RWPE1 (cell line): ENCODE data around the gene HBB.

ENCODE experiments used
- CTCF ChIA-PET: fragments of 350-600 bp; sonication (Branson Sonifier 250); formaldehyde crosslinking; extraction: SDS; loops from one replicate; lab custom pipeline; 2021; lab: Yijun Ruan, JAX
- POLR2A ChIA-PET: fragments of 400-600 bp; formaldehyde crosslinking; extraction: SDS; loops from one replicate; lab custom pipeline; 2020; ENCODE audit warnings: antibody characterized with exemption; ENCODE audit not compliant: low non-redundant PET; lab: Yijun Ruan, JAX
- DNase-seq: peaks from one replicate; pipeline ENCODE4 v3.0.0; 2012; ENCODE audit warnings: low spot score
- H3K27ac ChIP-seq: fragments of 450-650 bp; 2 replicates; pipeline ENCODE4 v1.5.1; 2017
- TF ChIP-seq, protein P1 (sequence below): fragments of 450-650 bp; conservative IDR thresholded peaks from 2 replicates; pipeline ENCODE4 v1.5.1; 2017; ENCODE audit warnings: low read depth, mild to moderate bottlenecking

Gene HBB

DNA sequence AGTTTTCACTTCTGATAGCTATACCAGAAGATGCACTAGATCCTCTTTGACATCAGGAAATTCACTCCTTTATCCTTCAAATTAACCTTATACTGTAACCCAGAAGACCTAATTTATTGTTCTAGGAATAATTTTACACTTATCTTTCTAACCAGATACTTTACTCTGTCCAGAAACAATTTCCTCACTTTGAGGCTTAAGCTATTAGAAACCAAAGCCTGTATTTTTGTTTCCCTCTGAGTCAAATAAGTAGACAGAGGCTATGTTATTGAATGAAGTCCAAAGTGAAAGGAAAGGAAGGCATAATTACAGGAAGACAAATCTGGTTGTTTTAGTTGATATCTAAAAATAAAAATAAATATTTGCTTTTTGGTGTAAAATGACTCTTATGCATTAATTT is 28.6 kb downstream of the HBB start:
- TF ChIP-seq, protein P1, sequence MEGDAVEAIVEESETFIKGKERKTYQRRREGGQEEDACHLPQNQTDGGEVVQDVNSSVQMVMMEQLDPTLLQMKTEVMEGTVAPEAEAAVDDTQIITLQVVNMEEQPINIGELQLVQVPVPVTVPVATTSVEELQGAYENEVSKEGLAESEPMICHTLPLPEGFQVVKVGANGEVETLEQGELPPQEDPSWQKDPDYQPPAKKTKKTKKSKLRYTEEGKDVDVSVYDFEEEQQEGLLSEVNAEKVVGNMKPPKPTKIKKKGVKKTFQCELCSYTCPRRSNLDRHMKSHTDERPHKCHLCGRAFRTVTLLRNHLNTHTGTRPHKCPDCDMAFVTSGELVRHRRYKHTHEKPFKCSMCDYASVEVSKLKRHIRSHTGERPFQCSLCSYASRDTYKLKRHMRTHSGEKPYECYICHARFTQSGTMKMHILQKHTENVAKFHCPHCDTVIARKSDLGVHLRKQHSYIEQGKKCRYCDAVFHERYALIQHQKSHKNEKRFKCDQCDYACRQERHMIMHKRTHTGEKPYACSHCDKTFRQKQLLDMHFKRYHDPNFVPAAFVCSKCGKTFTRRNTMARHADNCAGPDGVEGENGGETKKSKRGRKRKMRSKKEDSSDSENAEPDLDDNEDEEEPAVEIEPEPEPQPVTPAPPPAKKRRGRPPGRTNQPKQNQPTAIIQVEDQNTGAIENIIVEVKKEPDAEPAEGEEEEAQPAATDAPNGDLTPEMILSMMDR: no peak
- CTCF ChIA-PET: no interaction called here

DNA sequence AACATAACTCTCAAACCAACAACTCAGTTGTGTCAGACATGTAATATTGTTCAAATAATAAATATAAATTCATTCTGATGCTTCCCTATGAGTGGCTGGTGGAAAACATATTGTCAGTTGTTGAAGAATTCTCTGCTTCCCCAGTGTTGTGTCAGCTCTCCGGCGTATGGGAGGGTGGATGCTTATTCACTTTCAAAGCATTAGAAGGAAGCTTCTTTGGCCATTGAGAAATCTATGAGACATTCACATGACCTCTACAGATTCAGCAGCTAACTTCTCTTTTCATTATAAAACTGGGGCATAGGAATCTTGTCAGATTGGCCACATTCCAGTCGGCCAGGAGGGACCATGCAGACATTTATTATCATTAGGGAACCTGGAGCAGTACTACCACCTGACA is 29.3 kb downstream of the HBB start:
- ChIA-PET POLR2A (no interaction called here), CTCF (no interaction called here)
- no peak for DNase-seq

More for the DNA sequence above, 28.6 kb downstream of the HBB start:
- POLR2A ChIA-PET: no interaction called here
- DNase-seq: no peak
- H3K27ac ChIP-seq: no peak overlapping the region

DNA sequence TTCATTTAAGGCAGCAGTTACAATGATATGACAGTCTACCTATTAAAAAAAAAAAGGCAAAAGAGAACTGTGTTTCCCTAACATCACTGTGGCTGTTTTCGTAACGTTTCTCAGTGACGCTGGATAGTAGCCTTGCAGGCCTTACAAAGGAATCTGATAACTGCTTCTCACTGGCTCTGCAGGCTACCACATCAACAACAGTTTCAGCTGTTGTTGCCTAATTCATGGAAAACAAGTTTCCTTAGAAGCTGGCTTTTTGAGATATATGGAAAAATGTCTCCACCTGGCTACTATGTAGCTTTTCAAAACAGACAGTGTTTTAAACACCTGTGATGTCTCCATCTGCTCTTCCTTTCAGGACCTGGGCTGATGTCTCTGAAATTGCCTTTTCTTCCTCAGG is 30.1 kb downstream of the HBB start:
- POLR2A ChIA-PET: no interaction called here
- no peak overlapping the region for H3K27ac ChIP-seq
- TF ChIP-seq, protein P1: no peak
- no peak for DNase-seq
- CTCF ChIA-PET: interaction anchor here (0.6 to 0.8 kb wide), 2 partner anchors 605 to 639 kb away, joined by 3 to 5 read pairs; no protein-coding TSS in a partner anchor

More for the DNA sequence above, 29.3 kb downstream of the HBB start:
- H3K27ac ChIP-seq: no peak overlapping the region
- TF ChIP-seq, protein P1: no peak

DNA sequence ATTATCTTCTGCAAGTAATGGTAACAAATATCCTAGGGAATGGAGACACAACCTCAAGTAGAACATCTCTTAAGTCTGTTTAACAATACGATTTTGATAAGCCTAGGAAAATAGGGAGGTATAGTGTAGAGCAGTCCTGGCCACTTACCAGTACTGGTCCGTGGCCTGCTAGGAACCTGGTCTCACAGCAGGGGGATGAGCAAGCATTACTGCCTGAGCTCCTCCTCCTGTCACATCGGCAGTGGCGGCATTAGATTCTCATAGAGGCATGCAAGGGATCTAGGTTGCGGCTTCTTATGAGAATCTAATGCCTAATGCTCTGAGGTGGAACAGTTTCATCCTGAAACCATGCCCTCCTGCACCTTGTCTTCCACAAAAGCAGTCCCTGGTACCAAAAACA is 30.8 kb downstream of the HBB start:
- no peak for DNase-seq
- H3K27ac ChIP-seq: no peak overlapping the region
- ChIA-PET CTCF (no interaction called here), POLR2A (no interaction called here)
- TF ChIP-seq, protein P1: no peak

DNA sequence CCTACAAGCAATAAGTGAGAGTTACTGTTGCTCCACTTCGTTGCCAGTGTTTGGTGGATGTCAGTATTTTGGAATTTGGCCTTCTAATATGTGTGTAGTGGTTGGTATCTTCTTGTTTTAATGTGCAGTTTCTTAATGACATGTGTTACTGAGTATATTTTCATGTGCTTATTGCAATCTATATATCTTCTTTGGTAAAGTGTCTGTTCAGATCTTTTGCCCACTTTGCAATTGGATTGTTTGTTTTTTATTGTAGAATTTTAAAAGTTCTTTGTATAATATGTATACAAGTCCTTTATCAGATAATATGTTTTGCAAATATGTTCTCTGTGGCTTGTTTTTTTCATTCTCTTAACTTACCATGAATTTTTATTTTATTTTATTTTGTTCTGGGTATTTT is 34.1 kb downstream of the HBB start:
- TF ChIP-seq, protein P1: no peak
- ChIA-PET CTCF (no interaction called here), POLR2A (no interaction called here)
- H3K27ac ChIP-seq: no peak overlapping the region
- no peak for DNase-seq

DNA sequence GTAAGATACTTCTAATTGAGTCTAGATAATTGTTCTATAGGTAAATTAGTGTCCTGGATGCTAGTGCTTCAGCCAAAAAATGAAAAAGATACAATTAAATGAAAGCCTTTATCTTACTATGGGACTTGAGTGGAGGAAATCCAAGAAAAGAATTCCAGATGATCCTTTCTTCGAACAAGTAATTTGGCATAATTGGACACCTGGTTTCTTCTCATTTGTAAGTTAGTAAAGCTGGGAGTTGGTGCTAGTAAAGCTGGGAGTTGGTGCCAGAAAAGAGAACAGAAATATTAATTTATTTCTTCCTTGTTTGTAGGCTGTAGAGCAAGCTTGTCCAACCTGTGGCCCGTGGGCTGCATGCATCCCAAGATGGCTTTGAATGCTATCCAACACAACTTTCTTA is 38.7 kb downstream of the HBB start:
- ChIA-PET POLR2A (no interaction called here), CTCF (no interaction called here)
- no peak for DNase-seq
- H3K27ac ChIP-seq: no peak overlapping the region
- TF ChIP-seq, protein P1: no peak
